ENCODE measurements around the gene CRKL. TPM values are rescaled to one million over a fixed set of nuclear protein-coding genes. Genes with fewer than 3 reads are reported as not detected.
"Not testable (repeated sequence)": the region's sequence is repeated elsewhere in the genome, so short reads cannot be mapped to it uniquely, and the experiment has no call there.

The CRKL gene
- total RNA-seq, 1 donor from 2014 or later = 49.2 TPM

- Mint-ChIP-seq H3K9me3 (ENCODE audit: low read depth) (no peaks in the 10 kb centered on the region), H3K36me3 (ENCODE audit: low read depth) (peaks cover 19% of the 10 kb centered on the region), H3K27me3 (ENCODE audit: low read depth) (no peaks in the 10 kb centered on the region), H3K4me1 (ENCODE audit: low read depth) (no peaks in the 10 kb centered on the region), H3K27ac (ENCODE audit: unreplicated experiment) (no peak overlapping the region), H3K4me3 (ENCODE audit: unreplicated experiment) (no peak overlapping the region)
- no peak for TF ChIP-seq CTCF (IDR thresholded peaks at IDR 0.05)
- DNase-seq (ENCODE audit: low spot score) = no peak
Measured at GRCh38 chr22:20890975-20891374, 26.2 kb upstream of the CRKL start.

GRCh38 chr22:20897737-20898136, 19.5 kb upstream of the CRKL start:
- H3K36me3 Mint-ChIP-seq (ENCODE audit: low read depth); DNase-seq (ENCODE audit: low spot score); H3K4me3 Mint-ChIP-seq (ENCODE audit: unreplicated experiment); H3K27me3 Mint-ChIP-seq (ENCODE audit: low read depth); H3K4me1 Mint-ChIP-seq (ENCODE audit: low read depth); H3K9me3 Mint-ChIP-seq (ENCODE audit: low read depth); H3K27ac Mint-ChIP-seq (ENCODE audit: unreplicated experiment): not testable (repeated sequence)

- no peaks in the 10 kb centered on the region for H3K27me3 Mint-ChIP-seq (ENCODE audit: low read depth)
- no peaks in the 10 kb centered on the region for H3K4me1 Mint-ChIP-seq (ENCODE audit: low read depth)
- H3K27ac Mint-ChIP-seq (ENCODE audit: unreplicated experiment) = no peak overlapping the region
- H3K36me3 Mint-ChIP-seq (ENCODE audit: low read depth) = no peaks in the 10 kb centered on the region
- TF ChIP-seq CTCF (IDR thresholded peaks at IDR 0.05) = no peak
- no peak for DNase-seq (ENCODE audit: low spot score)
- H3K4me3 Mint-ChIP-seq (ENCODE audit: unreplicated experiment) = no peak overlapping the region
- no peaks in the 10 kb centered on the region for H3K9me3 Mint-ChIP-seq (ENCODE audit: low read depth)
Measured at GRCh38 chr22:20899827-20900423, 17.3 kb upstream of the CRKL start.

- H3K36me3 Mint-ChIP-seq (ENCODE audit: low read depth); H3K4me1 Mint-ChIP-seq (ENCODE audit: low read depth); H3K9me3 Mint-ChIP-seq (ENCODE audit: low read depth); H3K27ac Mint-ChIP-seq (ENCODE audit: unreplicated experiment); H3K4me3 Mint-ChIP-seq (ENCODE audit: unreplicated experiment); H3K27me3 Mint-ChIP-seq (ENCODE audit: low read depth): not testable (repeated sequence)
- peak; percentile 35 for DNase-seq (ENCODE audit: low spot score)
Measured at GRCh38 chr22:20901093-20902033, 15.8 kb upstream of the CRKL start.

GRCh38 chr22:20903093-20903492, 14.1 kb upstream of the CRKL start:
- no peak for DNase-seq (ENCODE audit: low spot score)
- H3K36me3 Mint-ChIP-seq (ENCODE audit: low read depth) = no peaks in the 10 kb centered on the region
- H3K27ac Mint-ChIP-seq (ENCODE audit: unreplicated experiment) = no peak overlapping the region
- no peaks in the 10 kb centered on the region for H3K9me3 Mint-ChIP-seq (ENCODE audit: low read depth)
- H3K4me3 Mint-ChIP-seq (ENCODE audit: unreplicated experiment) = no peak overlapping the region
- no peak for TF ChIP-seq CTCF (IDR thresholded peaks at IDR 0.05)
- H3K4me1 Mint-ChIP-seq (ENCODE audit: low read depth) = no peaks in the 10 kb centered on the region
- H3K27me3 Mint-ChIP-seq (ENCODE audit: low read depth) = peaks cover 5% of the 10 kb centered on the region

- TF ChIP-seq CTCF (IDR thresholded peaks at IDR 0.05) = no peak
- H3K36me3 Mint-ChIP-seq (ENCODE audit: low read depth) = no peaks in the 10 kb centered on the region
- DNase-seq (ENCODE audit: low spot score) = no peak
- H3K4me3 Mint-ChIP-seq (ENCODE audit: unreplicated experiment) = no peak overlapping the region
- H3K27ac Mint-ChIP-seq (ENCODE audit: unreplicated experiment) = no peak overlapping the region
- no peaks in the 10 kb centered on the region for H3K4me1 Mint-ChIP-seq (ENCODE audit: low read depth)
- peaks cover 5% of the 10 kb centered on the region for H3K27me3 Mint-ChIP-seq (ENCODE audit: low read depth)
- H3K9me3 Mint-ChIP-seq (ENCODE audit: low read depth) = no peaks in the 10 kb centered on the region
Measured at GRCh38 chr22:20904008-20904979, 12.9 kb upstream of the CRKL start.

All from chondrocyte (in vitro differentiated cells).